GM21423 (cell line): Measurements from ENCODE around the gene HIP1R.

Experiments used
- ATAC-seq: cut with Tn5 transposase; IDR thresholded peaks from one replicate; pipeline ENCODE4 v1.9.1; 2021; ENCODE audit warnings: mild to moderate bottlenecking, moderate library complexity; ENCODE audit not compliant: unreplicated experiment

The HIP1R gene

DNA sequence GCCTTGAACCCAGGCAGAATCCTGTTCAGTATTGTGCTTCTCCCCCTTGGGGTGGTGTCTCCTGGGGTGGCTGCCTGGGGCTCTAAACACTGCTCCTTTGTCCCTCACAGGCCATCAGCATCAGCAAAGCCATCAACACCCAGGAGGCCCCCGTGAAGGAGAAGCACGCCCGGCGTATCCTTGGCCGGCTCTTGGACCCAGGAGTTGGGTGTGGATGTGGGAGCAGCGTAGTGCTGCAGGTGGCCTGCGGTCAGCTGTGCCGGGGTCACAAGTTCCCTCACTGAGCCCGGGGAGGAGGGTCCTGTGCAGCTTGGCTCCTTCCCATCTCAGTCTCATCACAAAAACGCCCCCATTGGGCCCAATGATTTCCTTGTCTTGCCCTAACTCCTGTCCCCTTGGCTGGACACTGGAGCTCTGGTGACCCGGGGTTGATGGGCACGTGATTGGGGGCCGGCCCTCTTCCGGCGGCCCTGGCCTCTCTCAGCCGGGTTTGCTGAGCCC is 12.7 kb downstream of the HIP1R start:
- ATAC-seq, result no peak

DNA sequence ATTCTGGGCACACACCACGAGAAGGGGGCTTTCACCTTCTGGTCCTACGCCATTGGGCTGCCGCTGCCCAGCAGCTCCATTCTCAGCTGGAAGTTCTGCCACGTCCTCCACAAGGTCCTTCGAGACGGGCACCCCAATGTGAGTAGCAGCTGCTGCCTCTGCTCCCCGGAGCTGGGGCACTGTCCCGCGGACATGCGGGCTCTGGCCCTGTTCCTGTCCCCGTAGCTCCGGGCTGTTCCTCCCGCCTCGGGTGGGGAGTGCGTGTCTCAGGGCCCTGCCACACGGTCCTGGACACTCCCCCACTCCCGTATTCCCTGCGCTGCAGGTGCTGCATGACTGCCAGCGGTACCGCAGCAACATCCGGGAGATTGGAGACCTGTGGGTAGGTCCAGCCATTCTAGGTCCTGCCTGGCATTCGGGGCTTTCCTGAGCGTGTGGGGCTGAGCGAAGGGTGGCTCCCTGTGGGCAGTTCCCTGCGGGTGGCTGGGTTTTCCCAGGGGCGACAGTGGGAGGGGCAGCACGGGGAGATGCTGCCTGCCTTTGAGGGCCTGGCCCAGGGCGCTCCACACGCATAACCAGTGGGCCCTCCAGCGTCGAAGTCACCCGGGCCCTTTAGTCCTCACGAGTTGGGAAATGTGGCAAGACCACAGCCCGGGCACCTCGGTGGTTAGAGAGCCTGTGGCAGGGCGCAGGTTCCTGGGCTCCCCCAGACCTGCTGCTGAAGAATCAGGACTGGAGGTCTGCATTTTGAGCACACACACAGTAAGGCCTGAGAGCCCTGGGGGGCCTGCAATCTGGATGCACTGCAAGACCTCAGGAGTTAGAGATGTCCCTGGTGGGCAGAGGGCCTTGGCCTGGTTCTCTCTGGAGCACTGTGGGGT is 13.5 kb downstream of the HIP1R start:
- no peak for ATAC-seq

DNA sequence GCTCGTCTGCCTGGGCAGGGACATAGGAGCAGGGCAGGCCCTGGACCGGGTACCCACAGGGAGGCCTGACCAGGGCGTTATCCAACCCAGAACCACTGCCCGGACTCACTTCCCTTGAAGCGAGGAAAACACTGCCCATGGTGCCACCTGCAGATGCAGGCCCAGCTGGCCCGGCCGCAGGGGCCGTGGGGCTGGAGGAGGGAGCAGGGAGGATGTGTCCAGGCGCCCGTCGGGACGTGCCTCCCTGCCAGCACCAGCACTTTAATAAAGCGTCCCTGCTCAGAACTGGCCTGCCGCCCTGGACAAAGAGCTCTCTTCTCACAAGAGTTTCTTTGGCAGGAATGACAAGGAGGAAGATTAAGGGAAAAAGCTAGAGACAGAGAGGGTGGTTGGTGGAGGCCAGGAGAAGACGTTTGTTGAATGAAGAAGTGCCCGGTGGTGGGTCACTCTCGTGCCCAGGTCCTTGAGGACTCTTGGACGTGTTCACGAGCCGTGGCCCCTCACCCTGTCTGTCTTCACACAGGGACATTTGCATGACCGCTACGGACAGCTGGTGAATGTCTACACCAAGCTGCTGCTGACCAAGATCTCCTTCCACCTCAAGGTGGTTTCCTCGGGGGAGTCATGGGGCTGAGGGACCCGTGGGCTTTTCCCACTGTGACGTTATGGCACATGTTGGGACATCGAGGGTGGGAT is 14.2 kb downstream of the HIP1R start:
- no peak for ATAC-seq

DNA sequence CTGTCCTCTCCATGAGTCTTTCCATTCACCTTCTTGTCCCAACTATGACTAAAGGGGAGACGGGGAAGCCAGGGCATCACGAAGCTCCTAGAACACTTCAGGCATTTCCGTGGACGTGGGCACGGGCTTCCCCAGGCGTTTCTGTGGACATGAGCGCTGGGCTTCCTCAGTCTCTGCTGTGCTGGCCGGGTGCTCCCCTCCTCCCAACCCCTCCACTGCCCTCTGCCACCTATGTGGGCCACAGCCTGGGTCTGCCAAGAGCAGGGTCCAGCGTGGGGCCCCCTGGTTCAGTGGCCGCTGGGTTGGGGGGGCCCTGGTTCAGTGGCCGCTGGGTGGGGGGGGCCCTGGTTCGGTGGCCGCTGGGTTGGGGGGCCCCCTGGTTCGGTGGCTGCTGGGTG is 14.8 kb downstream of the HIP1R start:
- ATAC-seq, result no peak

DNA sequence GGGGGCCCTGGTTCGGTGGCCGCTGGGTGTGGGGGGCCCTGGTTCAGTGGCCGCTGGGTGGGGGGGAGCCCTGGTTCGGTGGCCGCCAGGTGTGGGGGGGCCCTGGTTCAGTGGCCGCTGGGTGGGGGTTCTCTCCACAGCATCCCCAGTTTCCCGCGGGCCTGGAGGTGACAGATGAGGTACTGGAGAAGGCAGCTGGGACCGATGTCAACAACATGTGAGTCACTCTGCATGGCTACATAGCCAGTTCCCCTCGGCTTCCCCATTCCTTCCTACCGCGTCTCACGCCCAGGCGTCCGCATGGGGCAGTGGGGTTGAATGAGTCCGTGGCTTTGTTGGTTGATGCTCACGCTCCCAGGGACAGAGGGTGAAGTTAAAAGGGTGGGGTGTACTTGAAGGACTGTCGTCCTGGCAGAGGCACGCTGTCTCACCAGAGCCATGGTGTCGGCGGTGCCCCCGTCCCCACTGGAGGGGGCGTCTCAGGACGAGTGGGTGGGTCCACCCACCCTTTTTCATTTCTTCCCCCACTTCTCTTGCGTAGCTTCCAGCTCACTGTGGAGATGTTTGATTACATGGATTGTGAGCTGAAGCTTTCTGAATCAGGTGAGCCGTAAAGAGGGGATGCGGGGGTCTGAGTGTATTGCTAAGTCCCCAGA is 15.6 kb downstream of the HIP1R start:
- ATAC-seq, result no peak

DNA sequence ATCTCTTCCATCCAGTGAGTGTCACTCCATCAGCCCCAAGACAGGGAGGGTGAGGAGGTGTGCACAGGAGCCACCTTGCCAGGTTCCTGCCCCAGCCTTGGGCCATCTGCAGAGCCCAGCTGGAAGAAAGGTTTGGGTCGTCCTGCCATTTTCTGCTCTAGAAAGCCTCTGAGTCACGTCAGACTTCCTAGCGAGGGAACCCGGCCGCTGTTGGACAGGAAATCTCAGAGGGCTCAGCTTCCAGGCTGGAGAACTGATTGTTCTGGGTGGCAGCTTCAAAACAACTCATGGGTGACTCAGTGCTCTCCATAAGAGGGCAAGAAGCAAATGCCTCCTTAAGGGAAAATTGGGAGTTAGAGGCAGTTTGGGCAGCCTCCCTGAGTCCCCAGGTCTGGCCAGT is 16.6 kb downstream of the HIP1R start:
- no peak for ATAC-seq

DNA sequence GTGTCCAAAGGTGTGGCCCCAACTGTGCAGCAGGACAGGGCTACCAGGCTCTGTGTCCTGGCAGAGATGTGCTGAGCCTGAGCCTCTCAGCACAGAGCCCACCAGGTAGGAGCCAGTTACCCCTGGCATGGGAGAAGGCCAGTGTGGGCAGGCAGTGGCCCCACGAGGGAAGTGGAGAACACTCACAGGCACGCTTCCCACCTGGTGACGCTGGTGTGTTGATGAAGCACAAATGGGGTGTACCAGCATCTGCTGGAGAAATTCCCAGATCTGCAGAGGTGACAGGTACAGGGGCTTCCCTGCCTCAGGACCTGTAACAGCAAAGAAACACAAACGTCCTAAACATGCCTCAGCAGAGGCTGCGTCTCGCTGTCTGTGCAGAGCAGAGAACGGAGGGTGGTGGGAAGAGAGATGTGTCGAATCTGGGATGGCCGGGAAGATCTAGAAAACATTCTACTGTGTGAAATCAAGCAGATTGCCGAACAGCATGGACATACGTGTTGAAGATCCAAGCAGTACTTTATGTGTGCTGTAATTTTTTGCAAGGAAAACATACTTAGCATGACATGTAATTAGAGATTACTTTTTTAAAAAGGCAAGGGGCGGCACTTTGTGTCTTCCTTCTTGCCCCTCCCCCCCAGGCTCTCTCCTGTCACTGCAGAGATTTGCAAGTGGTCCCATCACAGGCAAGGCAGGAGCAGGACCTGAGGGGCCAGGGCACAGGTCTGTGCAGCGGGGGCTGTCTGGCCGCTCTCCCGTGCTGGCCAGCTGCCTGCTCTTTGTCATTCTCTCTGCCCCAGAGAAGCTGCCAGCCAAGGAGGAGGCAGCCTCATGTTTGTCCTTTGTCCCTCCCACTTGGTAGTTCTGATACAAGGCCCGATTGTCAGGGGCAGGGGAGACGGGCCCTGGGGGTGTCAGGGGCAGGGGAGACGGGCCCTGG is 17.3 kb downstream of the HIP1R start:
- ATAC-seq, result no peak

DNA sequence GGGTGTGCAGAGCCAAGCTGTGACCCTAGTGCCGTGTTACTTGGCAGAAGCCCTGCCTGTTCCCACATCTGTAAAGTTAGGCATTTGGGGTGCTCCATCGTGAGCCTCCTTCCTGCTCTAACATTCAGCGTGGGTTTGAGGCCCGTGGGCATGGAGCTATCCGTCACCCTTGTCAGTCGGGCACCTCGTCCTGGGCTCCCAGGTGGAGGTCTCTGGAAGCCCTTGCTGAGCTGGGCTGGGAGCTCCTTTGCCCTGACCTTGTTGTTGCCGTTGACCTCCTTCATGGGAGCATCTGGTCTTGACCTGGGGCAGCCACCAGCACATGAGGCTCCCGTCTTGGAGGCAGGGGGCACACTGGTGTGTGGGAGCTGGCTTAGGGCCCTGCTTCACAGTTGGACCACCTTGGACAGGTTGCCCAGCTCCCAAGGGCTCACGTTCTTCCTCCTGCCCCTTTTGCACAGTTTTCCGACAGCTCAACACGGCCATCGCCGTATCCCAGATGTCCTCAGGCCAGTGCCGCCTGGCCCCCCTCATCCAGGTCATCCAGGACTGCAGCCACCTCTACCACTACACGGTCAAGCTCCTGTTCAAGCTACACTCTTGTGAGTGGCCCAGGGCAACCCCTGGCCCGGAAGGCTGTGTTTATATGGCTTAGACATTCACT is 18.5 kb downstream of the HIP1R start:
- ATAC-seq, result no peak

DNA sequence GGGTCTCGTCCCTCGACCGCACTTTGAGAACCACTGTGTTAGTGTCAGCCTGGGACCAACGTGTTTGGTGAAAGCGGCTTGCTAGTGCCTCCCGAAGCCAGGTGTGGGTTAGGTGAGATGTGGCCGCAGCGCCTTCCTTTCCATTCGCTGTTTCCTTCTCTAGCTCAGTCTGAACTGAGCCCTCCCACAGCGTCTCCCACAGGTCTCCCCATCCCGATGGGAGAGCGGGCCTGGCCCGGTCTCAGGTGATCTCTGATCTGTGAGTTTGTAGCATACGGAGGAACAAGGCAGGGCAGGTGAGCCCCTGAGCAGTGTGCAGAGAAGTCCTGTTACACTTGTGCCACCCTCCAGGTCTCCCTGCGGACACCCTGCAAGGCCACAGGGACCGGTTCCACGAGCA is 19.3 kb downstream of the HIP1R start:
- no peak for ATAC-seq

DNA sequence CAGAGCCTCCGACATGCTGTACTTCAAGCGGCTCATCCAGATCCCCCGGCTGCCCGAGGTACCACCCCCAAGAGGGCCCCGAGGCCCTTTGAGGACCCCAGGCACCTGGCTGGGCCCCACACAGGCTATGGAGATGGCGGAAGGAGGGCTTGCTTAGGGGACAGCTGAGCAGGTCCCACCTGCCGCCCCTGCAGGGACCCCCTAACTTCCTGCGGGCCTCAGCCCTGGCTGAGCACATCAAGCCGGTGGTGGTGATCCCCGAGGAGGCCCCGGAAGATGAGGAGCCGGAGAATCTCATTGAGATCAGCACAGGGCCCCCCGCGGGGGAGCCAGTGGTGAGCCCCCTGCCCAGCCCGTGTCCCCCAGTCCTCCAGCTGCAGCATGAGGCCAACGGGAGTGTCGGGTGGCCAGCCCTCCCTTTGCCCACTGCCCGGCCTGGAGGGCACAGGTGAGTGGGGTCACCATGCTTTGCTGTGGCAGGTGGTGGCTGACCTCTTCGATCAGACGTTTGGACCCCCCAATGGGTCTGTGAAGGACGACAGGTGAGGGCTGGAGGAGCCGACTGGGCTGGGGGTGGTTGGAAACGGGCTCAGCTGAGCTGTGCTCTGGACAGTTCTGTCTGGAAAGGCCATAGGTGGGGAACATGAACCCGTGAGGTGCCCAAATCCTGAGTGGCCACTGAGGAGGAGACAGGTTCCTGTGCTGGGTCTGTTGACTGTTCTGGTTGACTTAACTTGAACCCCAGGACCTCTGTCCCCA is 20.0 kb downstream of the HIP1R start:
- ATAC-seq, result no peak

DNA sequence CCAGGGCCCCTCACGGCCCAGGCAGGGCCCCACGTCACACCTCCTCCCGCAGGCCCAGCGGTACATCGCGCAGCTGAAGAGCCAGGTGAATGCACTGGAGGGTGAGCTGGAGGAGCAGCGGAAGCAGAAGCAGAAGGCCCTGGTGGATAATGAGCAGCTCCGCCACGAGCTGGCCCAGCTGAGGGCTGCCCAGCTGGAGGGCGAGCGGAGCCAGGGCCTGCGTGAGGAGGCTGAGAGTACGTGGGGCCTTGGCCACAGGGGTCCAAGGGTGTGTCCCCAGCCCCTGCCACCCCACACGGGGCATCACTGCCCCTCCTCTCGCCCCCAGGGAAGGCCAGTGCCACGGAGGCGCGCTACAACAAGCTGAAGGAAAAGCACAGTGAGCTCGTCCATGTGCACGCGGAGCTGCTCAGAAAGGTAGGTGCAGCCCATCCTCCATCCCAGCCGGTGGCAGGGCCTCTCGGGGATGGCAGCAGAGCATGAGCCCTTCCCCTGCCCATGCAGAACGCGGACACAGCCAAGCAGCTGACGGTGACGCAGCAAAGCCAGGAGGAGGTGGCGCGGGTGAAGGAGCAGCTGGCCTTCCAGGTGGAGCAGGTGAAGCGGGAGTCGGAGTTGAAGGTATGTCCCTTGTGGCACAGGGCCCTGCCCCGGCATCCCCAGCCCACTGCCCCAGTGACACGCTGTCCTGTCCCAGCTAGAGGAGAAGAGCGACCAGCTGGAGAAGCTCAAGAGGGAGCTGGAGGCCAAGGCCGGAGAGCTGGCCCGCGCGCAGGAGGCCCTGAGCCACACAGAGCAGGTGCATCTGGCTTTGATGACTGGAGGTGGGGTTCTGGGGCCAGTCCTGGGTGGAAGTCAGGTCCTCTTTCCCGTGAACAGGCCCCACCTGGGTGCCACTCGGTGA is 20.9 kb downstream of the HIP1R start:
- no peak for ATAC-seq

DNA sequence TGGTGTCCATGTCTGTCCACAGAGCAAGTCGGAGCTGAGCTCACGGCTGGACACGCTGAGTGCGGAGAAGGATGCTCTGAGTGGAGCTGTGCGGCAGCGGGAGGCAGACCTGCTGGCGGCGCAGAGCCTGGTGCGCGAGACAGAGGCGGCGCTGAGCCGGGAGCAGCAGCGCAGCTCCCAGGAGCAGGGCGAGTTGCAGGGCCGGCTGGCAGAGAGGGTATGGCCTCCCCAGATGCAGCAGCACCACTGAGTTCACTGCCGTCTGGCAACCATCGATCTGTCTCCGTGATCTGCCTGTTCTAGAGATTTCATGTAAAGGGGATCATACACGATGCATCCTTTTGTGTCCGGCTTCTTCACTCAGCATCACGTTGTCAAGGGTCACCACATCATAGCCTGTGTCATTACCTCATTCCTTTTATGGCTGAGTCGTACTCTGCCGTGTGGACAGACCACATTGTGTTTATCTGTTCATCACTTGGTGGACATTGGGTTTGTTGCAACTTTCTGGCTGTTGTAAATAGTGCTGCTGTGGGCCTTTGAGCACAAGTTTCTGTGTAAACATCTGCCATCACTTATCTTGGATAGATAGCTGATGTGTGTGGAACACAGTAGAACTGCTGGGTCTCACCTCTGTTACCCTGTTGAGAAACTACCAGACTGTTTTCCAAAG is 21.9 kb downstream of the HIP1R start:
- ATAC-seq, result no peak

DNA sequence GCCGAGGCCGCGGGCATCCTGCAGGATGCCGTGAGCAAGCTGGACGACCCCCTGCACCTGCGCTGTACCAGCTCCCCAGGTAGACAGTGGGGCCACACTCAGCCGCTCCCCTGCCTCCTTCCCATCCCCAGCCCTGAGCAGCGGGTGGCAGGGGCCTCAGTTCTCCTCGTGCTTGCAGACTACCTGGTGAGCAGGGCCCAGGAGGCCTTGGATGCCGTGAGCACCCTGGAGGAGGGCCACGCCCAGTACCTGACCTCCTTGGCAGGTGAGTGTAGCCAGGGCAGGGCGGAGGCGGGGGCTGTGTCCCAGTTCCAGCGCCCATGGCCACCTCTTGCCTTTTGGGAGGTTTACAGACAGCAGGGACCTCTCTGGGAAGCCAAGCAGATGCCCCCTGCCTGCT is 22.9 kb downstream of the HIP1R start:
- ATAC-seq, result no peak

DNA sequence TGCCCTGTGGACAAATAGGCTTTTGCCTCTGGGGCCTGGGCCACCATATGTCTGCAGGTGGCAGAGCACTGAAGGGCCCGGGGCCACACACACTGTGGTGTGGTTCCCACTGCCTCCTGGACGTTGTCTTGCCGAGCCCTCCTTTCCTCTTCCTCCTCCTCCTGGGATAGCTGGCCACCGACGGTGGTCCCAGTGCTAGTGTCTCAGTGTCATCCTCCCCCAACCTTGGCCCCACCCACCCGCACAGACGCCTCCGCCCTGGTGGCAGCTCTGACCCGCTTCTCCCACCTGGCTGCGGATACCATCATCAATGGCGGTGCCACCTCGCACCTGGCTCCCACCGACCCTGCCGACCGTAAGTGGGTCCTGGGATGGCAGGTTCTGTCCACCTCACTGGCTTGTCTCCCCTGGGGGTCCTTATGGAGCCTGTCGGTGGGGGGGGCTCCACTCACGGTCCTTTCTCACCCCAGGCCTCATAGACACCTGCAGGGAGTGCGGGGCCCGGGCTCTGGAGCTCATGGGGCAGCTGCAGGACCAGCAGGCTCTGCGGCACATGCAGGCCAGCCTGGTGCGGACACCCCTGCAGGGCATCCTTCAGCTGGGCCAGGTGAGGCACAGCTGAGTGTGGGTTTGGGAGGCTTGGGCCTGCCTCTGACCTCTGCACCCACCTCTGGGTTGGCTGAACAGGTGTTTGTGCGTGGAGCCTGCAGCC is 23.5 kb downstream of the HIP1R start:
- no peak for ATAC-seq

DNA sequence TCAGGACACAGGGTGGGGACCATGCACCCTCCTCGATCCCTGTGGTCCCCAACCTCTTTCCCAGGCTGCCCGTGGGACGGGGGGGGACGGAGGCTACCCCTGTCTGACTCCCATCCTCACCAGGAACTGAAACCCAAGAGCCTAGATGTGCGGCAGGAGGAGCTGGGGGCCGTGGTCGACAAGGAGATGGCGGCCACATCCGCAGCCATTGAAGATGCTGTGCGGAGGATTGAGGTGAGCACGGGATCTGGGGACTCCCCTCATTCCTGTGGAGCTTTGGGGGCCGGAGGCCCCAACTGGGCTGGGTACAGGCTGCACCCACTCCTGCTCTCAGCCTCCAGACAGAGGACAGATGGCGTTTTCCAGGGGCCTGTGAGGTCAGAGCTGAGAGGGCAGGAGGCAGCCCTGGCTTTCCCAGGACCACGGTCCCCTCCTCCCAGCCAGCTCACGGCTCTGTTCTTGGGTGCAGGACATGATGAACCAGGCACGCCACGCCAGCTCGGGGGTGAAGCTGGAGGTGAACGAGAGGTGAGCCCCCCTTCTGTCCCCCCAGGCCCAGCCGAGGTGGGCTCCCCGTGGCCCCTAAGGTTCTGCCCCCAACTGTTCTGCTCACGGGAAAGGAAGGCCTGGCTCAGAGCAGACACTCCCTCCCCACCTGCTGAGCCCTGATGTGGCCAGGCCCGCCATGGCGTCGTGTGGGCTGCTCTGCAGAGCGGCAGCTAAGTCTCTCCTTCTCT is 24.2 kb downstream of the HIP1R start:
- no peak for ATAC-seq

DNA sequence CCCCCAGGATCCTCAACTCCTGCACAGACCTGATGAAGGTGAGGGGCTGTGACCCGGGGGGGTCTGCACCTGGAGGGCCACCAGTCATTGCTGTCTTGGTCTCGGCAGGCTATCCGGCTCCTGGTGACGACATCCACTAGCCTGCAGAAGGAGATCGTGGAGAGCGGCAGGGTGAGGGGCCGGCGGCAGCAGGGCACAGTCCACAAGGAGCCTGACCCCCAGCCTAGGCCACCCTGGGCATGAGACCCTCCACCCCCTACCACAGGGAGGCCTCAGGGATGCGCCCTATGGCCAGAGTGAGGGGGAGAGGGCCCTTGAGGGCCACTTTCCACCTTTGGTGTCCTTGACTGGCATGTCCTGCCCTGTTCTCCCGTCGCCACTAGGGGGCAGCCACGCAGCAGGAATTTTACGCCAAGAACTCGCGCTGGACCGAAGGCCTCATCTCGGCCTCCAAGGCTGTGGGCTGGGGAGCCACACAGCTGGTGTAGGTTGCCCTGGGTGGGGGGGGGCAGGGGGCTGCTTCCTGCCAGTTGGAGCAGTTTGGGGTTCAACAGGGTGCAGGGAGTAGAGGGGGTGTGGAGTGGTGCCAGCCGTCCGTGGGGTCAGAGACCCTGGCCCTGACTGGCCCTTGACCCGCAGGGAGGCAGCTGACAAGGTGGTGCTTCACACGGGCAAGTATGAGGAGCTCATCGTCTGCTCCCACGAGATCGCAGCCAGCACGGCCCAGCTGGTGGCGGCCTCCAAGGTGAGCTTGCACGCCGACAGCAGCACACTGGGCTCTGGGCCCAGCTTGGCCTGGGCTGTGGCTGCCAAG is 25.0 kb downstream of the HIP1R start:
- ATAC-seq, result no peak
